K562 (cell line): Measurements from ENCODE around the gene NLRP6. TPM values are rescaled to one million over a fixed set of nuclear protein-coding genes. Genes with fewer than 3 reads are reported as not detected.

Experiments used
- ARHGAP35 ChIP-seq: fragments of 450-650 bp; IDR thresholded peaks from 2 replicates; pipeline ENCODE4 v1.6.1; 2018; ENCODE audit not compliant: partially characterized antibody
- CBFA2T3 ChIP-seq: fragments of 450-650 bp; IDR thresholded peaks from 2 replicates; pipeline ENCODE4 v1.6.1; 2017
- FOXK1 ChIP-seq: sonication (generic); formaldehyde crosslinking; IDR thresholded peaks from 2 replicates; pipeline ENCODE4 v1.8.0; 2022; ENCODE audit warnings: missing genetic modification reagents, mild to moderate bottlenecking, borderline replicate concordance
- NR2C2 ChIP-seq, 2 experiments: fragments of 200-800 bp in 1 of 2; sonication (Bioruptor generic) in 1 of 2; sonication (generic) in 1 of 2; formaldehyde crosslinking in 1 of 2; IDR thresholded peaks; 2 replicates each; pipeline versions ENCODE4 v1.6.1 to v1.8.0; 2016 to 2022; ENCODE audit warnings: mild to moderate bottlenecking in 1 of 2, missing compliant biosample characterization in 1 of 2, missing genetic modification characterization in 1 of 2, missing genetic modification reagents in 1 of 2
- SUPT5H ChIP-seq: fragments of 450-650 bp; IDR thresholded peaks from 2 replicates; pipeline ENCODE4 v1.6.1; 2016
- TARDBP ChIP-seq: fragments of 450-650 bp; IDR thresholded peaks from 2 replicates; pipeline ENCODE4 v1.6.1; 2016
- TRIM24 ChIP-seq, 2 experiments: fragments of 450-650 bp; IDR thresholded peaks; 2 replicates each; pipeline ENCODE4 v1.6.1; 2016
- ZNF134 ChIP-seq: fragments of 250-450 bp; sonication (Bioruptor Pico); conservative IDR thresholded peaks from 2 replicates; pipeline ENCODE4 v1.4.0; 2020
- ZNF431 ChIP-seq: sonication (generic); formaldehyde crosslinking; IDR thresholded peaks from 2 replicates; pipeline ENCODE4 v1.8.0; 2022; ENCODE audit warnings: mild to moderate bottlenecking, missing genetic modification reagents
- polyA plus RNA-seq, 8 experiments: library from polyadenylated mRNA; depleted of rRNA in 4 of 8; stranded (reverse) in 5 of 8; unstranded in 3 of 8; fragments of >200 nt; fragmentation: Nextera tagmentation in 2 of 8; fragmentation: Illumina TruSeq in 1 of 8; extraction: Ambion mirVana in 2 of 8; extraction: Trizol in 1 of 8; gene quantifications; 2 replicates each; pipeline versions ENCODE4 v1.2.1 to v1.2.3, GENCODE V29; 2011 to 2014; ENCODE audit warnings: inconsistent platforms in 1 of 8, missing spikeins in 1 of 8
- total RNA-seq, 7 experiments: library from RNA; depleted of rRNA in 6 of 7; stranded (reverse); fragments of >200 nt in 6 of 7; fragmentation: Illumina TruSeq in 2 of 7; extraction: Trizol in 2 of 7; gene quantifications; 2 replicates each; pipeline versions ENCODE4 v1.2.1 to v1.2.3, GENCODE V29; 2011 to 2021; ENCODE audit warnings: low replicate concordance in 1 of 7
- TF ChIP-seq, protein P1 (sequence below), 2 experiments: fragments of 450-650 bp in 1 of 2; sonication (generic) in 1 of 2; formaldehyde crosslinking in 1 of 2; IDR thresholded peaks; 2 replicates each; pipeline versions ENCODE4 v1.7.1 to v1.9.0; 2016 to 2022; ENCODE audit warnings: inconsistent platforms in 1 of 2, mild to moderate bottlenecking in 1 of 2, missing genetic modification reagents in 1 of 2
- TF ChIP-seq, protein P2 (sequence below): fragments of 450-650 bp; IDR thresholded peaks from 2 replicates; pipeline ENCODE4 v1.6.1; 2017; ENCODE audit warnings: mild to moderate bottlenecking, moderate library complexity
- TF ChIP-seq, protein P3 (sequence below): sonication (generic); formaldehyde crosslinking; IDR thresholded peaks from 2 replicates; pipeline ENCODE4 v1.8.1; 2023; ENCODE audit warnings: mild to moderate bottlenecking, missing genetic modification reagents
- TF ChIP-seq, protein P4 (sequence below): fragments of 450-650 bp; IDR thresholded peaks from 2 replicates; pipeline ENCODE4 v1.6.1; 2017; ENCODE audit warnings: antibody characterized with exemption

NLRP6 gene
- total and polyA plus RNA-seq, 9 of the 15 experiments (the other 6 are each of a cell fraction or from before 2014, with no cell fraction given): 0.03 to 0.18 (median 0.15) TPM; not detected in 5

DNA sequence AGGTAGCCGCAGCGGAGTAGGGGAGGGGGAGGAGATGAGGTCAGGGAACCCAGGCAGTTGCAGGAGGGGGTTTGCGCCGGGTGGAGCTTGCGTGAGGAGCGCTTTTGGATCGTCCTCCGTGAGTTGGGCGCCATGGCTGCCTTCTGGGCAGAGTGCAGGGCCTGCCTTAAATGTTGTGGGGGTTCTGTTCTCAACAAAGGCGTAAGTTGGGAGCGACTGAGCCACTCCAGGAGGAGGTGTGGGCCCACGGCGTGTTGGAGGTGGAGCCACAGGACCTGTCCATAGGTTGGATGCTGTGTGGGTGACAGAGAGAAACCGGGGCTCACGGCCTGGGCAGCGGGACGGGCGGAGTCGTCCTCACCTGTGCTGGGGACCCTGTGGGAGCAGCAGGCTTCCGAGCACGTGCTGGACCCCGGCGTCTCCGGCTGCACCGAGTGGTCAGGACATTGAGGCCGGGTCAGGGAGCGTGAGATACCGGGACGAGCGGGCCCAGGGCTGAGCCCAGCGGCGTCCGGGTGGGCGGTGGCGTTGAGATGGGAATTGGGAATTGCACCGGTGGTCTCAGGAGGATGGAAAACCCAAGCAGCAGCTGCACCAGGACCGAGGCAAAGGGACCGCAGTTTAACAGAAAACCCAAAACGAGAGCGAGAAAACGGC lies 9.7 kb downstream of the NLRP6 start (continued):
- no peak for TF ChIP-seq TARDBP
- TF ChIP-seq SUPT5H: peak; percentile 62; the same call in 1 of the 2 replicates
- TF ChIP-seq, protein P1, sequence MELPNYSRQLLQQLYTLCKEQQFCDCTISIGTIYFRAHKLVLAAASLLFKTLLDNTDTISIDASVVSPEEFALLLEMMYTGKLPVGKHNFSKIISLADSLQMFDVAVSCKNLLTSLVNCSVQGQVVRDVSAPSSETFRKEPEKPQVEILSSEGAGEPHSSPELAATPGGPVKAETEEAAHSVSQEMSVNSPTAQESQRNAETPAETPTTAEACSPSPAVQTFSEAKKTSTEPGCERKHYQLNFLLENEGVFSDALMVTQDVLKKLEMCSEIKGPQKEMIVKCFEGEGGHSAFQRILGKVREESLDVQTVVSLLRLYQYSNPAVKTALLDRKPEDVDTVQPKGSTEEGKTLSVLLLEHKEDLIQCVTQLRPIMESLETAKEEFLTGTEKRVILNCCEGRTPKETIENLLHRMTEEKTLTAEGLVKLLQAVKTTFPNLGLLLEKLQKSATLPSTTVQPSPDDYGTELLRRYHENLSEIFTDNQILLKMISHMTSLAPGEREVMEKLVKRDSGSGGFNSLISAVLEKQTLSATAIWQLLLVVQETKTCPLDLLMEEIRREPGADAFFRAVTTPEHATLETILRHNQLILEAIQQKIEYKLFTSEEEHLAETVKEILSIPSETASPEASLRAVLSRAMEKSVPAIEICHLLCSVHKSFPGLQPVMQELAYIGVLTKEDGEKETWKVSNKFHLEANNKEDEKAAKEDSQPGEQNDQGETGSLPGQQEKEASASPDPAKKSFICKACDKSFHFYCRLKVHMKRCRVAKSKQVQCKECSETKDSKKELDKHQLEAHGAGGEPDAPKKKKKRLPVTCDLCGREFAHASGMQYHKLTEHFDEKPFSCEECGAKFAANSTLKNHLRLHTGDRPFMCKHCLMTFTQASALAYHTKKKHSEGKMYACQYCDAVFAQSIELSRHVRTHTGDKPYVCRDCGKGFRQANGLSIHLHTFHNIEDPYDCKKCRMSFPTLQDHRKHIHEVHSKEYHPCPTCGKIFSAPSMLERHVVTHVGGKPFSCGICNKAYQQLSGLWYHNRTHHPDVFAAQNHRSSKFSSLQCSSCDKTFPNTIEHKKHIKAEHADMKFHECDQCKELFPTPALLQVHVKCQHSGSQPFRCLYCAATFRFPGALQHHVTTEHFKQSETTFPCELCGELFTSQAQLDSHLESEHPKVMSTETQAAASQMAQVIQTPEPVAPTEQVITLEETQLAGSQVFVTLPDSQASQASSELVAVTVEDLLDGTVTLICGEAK (IDR thresholded peaks at IDR 0.05): peak; percentile 59; the same call in 1 of the 2 replicates
- TF ChIP-seq, protein P1 (CRISPR knock-in tag; IDR thresholded peaks at IDR 0.05): no peak
- TF ChIP-seq CBFA2T3: no peak
- TF ChIP-seq, protein P2, sequence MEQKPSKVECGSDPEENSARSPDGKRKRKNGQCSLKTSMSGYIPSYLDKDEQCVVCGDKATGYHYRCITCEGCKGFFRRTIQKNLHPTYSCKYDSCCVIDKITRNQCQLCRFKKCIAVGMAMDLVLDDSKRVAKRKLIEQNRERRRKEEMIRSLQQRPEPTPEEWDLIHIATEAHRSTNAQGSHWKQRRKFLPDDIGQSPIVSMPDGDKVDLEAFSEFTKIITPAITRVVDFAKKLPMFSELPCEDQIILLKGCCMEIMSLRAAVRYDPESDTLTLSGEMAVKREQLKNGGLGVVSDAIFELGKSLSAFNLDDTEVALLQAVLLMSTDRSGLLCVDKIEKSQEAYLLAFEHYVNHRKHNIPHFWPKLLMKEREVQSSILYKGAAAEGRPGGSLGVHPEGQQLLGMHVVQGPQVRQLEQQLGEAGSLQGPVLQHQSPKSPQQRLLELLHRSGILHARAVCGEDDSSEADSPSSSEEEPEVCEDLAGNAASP: no peak
- TF ChIP-seq, protein P3, sequence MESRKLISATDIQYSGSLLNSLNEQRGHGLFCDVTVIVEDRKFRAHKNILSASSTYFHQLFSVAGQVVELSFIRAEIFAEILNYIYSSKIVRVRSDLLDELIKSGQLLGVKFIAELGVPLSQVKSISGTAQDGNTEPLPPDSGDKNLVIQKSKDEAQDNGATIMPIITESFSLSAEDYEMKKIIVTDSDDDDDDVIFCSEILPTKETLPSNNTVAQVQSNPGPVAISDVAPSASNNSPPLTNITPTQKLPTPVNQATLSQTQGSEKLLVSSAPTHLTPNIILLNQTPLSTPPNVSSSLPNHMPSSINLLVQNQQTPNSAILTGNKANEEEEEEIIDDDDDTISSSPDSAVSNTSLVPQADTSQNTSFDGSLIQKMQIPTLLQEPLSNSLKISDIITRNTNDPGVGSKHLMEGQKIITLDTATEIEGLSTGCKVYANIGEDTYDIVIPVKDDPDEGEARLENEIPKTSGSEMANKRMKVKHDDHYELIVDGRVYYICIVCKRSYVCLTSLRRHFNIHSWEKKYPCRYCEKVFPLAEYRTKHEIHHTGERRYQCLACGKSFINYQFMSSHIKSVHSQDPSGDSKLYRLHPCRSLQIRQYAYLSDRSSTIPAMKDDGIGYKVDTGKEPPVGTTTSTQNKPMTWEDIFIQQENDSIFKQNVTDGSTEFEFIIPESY (CRISPR knock-in tag): 0 out of 2 replicates have a peak, but pooled peaks have one; percentile 11
- peak; percentile 65; the same call in 1 of the 2 replicates for TF ChIP-seq ZNF431 (CRISPR knock-in tag)
- TF ChIP-seq TRIM24 (IDR thresholded peaks at IDR 0.05): no peak
- no peak; the same call in 1 of the 2 replicates for TF ChIP-seq NR2C2 (CRISPR knock-in tag; IDR thresholded peaks at IDR 0.05)
- peak; percentile 30; the same call in 1 of the 2 replicates for TF ChIP-seq NR2C2 (tag; IDR thresholded peaks at IDR 0.05)
- peak; percentile 82; the same call in 1 of the 2 replicates for TF ChIP-seq FOXK1 (CRISPR knock-in tag)
- no peak for TF ChIP-seq ZNF134 (CRISPR knock-in tag)
- TF ChIP-seq ARHGAP35: peak; percentile 50
- TF ChIP-seq, protein P4, sequence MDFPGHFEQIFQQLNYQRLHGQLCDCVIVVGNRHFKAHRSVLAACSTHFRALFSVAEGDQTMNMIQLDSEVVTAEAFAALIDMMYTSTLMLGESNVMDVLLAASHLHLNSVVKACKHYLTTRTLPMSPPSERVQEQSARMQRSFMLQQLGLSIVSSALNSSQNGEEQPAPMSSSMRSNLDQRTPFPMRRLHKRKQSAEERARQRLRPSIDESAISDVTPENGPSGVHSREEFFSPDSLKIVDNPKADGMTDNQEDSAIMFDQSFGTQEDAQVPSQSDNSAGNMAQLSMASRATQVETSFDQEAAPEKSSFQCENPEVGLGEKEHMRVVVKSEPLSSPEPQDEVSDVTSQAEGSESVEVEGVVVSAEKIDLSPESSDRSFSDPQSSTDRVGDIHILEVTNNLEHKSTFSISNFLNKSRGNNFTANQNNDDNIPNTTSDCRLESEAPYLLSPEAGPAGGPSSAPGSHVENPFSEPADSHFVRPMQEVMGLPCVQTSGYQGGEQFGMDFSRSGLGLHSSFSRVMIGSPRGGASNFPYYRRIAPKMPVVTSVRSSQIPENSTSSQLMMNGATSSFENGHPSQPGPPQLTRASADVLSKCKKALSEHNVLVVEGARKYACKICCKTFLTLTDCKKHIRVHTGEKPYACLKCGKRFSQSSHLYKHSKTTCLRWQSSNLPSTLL: no peak
